Activated CD8-positive, alpha-beta memory T cell treated with anti-CD3 and anti-CD28 coated beads, Interleukin-2, amount 50 U/mL, for 48 hours (primary cell): ENCODE measurements around the gene FGF21.
"Not testable (repeated sequence)": the region's sequence is repeated elsewhere in the genome, so short reads cannot be mapped to it uniquely, and the experiment has no call there.

Experiments
- DNase-seq: peaks from one replicate; pipeline ENCODE4 v3.0.0-alpha.2; 2020

The FGF21 gene

DNA sequence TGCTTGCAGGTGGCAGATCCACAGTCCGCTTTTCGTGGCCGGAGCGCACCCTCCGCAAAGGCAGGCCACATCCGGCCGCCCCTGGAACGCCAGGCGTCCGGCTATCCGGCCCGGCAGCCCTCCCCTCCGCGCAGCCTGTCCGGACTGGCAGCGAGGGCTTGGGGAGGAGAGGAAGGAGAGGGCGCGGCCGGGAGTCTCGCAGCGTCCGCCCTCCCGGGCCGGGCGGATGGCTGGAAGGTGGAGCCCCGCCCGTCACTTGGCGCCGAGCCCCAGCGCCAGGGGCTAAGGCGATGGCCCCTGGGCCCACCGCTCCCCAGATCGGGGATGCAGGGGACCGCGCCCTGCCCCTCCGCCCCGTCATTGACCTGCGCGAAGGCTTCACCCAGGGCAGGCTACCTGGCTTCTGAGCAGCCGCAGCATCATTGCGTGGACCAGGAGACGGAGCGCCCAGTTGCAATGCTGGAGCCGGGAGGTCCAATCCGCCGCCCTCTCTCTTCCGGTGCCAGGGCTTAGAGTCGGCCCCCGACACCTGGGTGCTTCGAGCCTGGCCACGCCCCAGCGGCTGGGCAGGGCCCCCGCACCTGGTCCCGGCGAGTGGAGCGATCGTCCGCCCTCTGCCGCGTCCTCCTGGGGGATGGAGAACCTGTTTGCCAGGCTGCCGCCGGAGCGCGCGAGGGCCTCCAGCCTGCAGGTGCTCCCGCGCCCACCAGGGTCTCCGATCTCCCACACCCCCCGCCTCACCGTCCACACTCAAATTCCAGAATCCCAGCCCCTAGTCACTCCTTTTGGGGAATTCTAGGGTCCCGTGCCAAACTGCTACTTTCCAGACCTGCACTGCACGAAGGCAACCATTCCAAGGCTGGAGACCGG lies 2.6 kb upstream of the FGF21 start, which contains the start of gene FUT1:
Gene FUT1 (minus strand): TSS at position 146 of the 870 bp plus-strand sequence. CDS start 1,360 bp downstream, outside the sequence.
- peak; percentile 67 for DNase-seq

DNA sequence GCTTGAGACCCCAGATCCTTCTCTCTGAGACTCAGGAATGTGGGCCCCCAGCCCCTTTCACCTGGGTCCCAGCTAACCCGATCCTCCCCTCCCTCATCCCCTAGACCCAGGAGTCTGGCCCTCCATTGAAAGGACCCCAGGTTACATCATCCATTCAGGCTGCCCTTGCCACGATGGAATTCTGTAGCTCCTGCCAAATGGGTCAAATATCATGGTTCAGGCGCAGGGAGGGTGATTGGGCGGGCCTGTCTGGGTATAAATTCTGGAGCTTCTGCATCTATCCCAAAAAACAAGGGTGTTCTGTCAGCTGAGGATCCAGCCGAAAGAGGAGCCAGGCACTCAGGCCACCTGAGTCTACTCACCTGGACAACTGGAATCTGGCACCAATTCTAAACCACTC lies 463 bp downstream of the FGF21 start:
- no peak for DNase-seq

GRCh38 chr19:48756212-48756611 lies 888 bp downstream of the FGF21 start:
- no peak for DNase-seq

DNA sequence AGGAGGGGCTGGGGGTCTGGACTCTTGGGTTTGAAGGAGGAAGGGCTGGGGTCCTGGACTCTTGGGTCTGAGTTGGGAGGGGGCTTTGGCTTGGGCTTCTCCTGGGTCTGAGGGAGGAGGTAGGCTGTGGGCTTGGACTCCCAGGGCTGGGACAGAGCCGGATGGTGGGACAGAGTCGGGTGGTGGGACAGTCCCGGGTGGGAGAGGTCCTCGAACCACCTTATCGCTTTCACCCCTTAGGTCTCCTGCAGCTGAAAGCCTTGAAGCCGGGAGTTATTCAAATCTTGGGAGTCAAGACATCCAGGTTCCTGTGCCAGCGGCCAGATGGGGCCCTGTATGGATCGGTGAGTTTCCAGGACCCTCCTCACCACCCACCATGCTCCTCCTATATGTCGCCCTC lies 1.4 kb downstream of the FGF21 start:
- DNase-seq = no peak

DNA sequence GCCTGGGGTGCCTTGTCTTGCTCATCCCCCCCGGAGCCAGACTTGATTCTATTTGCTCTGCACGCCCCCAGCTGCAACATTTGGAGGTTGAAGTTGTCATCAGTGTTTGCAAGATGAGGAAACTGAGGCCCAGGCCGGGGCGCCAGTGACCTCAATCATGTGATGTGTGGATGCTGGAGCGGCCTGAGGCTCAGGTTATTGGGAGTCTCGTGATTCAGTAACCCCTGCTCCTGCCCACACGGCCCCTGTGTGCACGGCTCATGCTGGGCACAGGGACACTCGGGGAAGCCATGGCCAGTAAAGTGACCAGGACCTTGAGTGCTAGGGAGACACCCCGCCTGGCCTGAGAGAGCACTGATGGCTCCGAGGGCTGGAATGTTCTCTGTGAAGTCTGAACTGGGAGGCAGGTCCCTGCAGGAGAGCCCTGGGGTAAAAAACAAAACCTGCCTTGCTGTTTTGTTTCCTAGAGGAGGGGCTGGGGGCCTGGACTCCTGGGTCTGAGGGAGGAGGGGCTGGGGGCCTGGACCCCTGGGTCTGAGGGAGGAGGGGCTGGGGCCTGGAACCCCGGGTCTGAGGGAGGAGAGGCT lies 1.9 kb downstream of the FGF21 start:
- DNase-seq = no peak

DNA sequence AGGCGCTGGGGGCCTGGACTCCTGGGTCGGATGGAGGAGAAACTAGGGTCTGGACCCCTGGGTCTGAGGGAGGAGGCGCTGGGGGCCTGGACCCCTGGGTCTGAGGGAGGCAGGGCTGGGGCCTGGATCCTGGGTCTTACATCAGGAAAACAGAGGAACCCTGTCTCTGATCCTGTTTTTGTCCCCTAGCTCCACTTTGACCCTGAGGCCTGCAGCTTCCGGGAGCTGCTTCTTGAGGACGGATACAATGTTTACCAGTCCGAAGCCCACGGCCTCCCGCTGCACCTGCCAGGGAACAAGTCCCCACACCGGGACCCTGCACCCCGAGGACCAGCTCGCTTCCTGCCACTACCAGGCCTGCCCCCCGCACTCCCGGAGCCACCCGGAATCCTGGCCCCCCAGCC lies 2.4 kb downstream of the FGF21 start:
- DNase-seq = no peak

- no peak for DNase-seq
Observed at GRCh38 chr19:48760504-48761205, 5.3 kb downstream of the FGF21 start.

GRCh38 chr19:48765816-48766215 lies 10.5 kb downstream of the FGF21 start:
- not testable (repeated sequence) for DNase-seq

- DNase-seq = not testable (repeated sequence)
Observed at GRCh38 chr19:48768171-48768753, 12.9 kb downstream of the FGF21 start.

GRCh38 chr19:48768994-48769713 lies 13.8 kb downstream of the FGF21 start:
- no peak for DNase-seq

GRCh38 chr19:48770266-48770665 lies 14.9 kb downstream of the FGF21 start:
- DNase-seq = no peak

DNA sequence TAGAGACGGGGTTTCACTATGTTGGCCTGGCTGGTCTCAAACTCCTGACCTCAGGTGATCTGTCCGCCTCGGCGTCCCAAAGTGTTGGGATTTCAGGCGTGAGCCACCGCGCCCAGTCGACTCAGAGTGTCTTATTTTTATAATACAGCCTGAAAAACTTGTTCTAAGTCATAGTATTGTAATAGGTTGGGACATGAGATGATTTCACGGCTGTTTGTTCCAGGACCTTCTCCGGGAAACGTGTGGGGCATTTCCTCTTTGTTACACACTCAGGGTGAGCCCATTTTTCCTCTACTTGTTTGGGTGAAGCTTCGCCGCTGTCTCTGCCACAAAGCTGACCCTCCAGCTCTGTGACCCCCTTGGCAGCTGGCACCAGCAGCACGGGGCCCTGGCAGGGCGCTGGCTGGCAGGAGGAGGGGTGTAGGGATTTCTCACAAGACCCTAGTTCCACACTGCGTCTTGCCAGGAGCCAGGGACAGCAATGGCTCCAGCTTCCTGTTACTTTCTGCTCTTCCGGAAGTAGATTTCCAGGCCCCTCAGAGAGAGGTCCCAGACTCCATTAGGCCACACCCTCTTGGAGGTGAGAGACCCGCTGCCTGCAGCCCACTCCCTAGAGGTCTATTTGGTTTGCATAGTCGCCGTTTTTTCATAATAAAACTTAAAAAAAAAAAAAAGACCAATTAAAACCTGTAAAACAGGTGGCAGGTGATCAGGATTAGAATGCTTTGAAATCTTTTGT lies 15.6 kb downstream of the FGF21 start:
- DNase-seq = no peak

GRCh38 chr19:48772503-48772953 lies 17.2 kb downstream of the FGF21 start:
- DNase-seq = no peak

GRCh38 chr19:48777139-48777538 lies 21.8 kb downstream of the FGF21 start:
- DNase-seq = no peak

DNA sequence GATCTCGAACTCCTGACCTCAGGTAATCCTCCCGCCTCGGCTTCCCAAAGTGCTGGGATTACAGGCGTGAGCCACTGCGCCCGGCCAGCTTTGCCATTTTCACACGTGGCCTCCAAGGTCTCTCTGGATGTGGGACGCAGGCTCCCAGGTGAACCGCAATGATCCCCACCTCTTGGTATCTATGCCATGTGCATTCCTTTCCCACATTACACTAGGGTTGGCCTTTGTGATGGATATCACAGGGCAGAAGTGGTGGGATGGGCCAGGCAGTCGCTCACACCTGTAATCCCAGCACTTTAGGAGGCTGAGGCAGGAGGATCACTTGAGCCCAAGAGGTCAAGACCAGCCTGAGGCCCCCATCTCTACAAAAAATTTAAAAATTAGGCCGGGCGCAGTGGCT lies 22.4 kb downstream of the FGF21 start:
- no peak for DNase-seq

- DNase-seq = no peak
Observed at GRCh38 chr19:48779636-48780035, 24.3 kb downstream of the FGF21 start.

DNA sequence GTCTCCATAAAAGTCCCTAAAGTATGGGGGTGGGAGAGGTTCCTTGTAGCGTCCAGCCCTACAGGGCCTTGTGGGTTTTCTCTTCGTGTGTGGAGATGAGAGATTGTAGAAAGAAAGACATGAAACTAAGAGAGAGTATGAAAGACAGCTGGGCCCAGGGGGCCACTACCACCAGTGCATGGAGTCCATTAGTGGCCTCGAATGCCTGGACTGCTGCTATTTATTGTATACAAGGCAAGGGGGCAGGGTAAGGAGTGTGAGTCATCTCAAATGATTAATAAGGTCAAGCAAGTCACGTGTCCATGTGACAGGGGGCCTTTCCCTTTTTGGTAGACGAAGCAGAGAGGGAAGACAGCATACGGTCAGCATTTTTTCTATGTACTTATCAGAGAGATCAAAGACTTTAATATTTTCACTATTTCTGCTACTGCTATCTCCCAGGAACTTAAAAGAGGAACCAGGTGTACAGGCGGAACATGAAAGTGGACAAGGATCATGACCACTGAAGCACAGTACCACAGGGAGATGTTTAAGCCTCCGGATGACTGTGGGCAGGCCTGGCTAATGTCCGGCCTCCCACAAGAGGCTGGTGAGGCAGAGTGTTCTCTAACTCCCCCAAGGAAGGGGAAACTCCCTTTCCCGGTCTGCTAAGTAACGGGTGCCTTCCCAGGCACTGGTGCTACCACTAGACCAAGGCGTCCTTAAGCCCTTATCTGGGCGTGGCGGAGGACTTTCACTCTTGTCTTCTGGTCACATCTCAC lies 25.5 kb downstream of the FGF21 start:
- no peak for DNase-seq

DNA sequence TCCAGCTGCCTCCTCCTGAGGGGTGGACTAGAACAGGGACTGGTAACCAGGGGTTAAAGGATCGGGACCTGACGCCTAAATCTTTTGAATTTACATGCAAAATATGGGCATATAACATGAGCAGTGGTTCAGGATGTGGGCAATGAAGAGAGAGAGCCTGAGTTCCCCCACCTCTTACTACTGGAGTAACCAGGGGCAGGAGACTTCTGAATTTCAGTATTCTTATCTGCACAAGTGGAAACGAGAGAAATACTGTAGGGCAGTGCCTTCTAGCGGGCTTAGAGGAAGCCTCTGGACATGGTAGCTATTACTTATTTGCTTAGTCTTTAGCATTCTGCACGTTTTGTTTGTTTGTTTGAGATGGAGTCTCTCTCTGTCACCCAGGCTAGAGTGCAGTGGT lies 29.2 kb downstream of the FGF21 start:
- DNase-seq = no peak

GRCh38 chr19:48786422-48786821 lies 31.1 kb downstream of the FGF21 start:
- DNase-seq = not testable (repeated sequence)

DNA sequence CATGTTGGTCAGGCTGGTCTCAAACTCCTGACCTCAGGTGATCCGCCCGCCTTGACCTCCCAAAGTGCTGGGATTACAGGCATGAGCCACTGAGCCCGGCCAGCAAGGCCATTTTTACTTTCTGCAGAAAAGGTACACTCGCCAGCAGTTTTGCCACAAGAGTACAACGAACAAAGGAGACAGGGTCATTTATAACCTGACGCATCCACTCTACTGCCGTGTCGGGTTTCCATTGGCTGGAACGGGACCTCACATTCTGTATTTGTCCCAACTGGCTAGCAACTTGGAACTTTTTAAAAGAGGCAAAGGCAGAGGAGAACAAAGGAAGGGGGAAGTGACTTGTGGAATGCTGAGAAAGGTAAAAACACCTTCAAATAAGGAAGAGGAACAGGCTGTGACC lies 32.0 kb downstream of the FGF21 start:
- not testable (repeated sequence) for DNase-seq

DNA sequence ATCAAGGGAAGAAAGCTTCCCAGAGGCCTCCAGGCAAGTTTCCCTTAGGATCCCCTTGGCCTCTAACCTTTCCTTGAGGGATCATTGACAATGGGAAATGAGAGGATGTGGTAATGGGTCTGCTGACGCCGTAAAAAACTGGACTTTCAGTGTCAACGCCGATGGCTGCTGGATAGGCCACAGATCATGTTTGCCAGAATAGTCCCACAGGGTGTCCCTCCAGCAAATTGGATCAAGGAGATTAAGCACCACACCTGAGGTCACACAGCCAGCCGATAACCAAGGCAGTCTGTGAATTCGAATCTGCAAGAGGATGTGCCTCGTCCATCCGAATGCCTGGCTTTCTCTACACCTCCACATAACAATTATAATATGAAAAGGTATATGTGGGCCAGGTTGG lies 37.9 kb downstream of the FGF21 start:
- no peak for DNase-seq
